ENCODE results near the gene DNAAF1. TPM values are rescaled to one million over a fixed set of nuclear protein-coding genes. Genes with fewer than 3 reads are reported as not detected.

Gene DNAAF1
- polyA plus RNA-seq, 1 donor from 2014 or later, result 0.53 TPM

Other genes starting within 250 kb of the DNAAF1 start
- gene MLYCD, start 246.2 kb upstream of the DNAAF1 start, polyA plus RNA-seq (ENCODE audit: insufficient read depth, low read depth, low replicate concordance), result 2.5 TPM
- 2.9 TPM for gene OSGIN1, start 192.1 kb upstream of the DNAAF1 start, polyA plus RNA-seq (ENCODE audit: insufficient read depth, low read depth, low replicate concordance)
- 35.7 TPM for gene NECAB2, start 177.1 kb upstream of the DNAAF1 start, polyA plus RNA-seq (ENCODE audit: insufficient read depth, low read depth, low replicate concordance)
- 4.1 TPM for gene SLC38A8, start 102.5 kb upstream of the DNAAF1 start, polyA plus RNA-seq (ENCODE audit: insufficient read depth, low read depth, low replicate concordance)
- 71.6 TPM for gene MBTPS1, start 28.4 kb upstream of the DNAAF1 start, polyA plus RNA-seq (ENCODE audit: insufficient read depth, low read depth, low replicate concordance)
- 30.0 TPM for gene HSDL1, start 131 bp upstream of the DNAAF1 start, polyA plus RNA-seq (ENCODE audit: insufficient read depth, low read depth, low replicate concordance)
- gene TAF1C, start 41.7 kb downstream of the DNAAF1 start, polyA plus RNA-seq (ENCODE audit: insufficient read depth, low read depth, low replicate concordance), result 18.5 TPM
- gene ADAD2, start 45.8 kb downstream of the DNAAF1 start, polyA plus RNA-seq (ENCODE audit: insufficient read depth, low read depth, low replicate concordance), result 0.54 TPM
- not detected for gene KCNG4, start 94.7 kb downstream of the DNAAF1 start, polyA plus RNA-seq (ENCODE audit: insufficient read depth, low read depth, low replicate concordance)
- gene WFDC1, start 149.6 kb downstream of the DNAAF1 start, polyA plus RNA-seq (ENCODE audit: insufficient read depth, low read depth, low replicate concordance), result 4.8 TPM
- gene ATP2C2, start 223.2 kb downstream of the DNAAF1 start, polyA plus RNA-seq (ENCODE audit: insufficient read depth, low read depth, low replicate concordance), result 1.2 TPM